ENCODE results near the gene MAFG.

Gene MAFG

GRCh38 chr17:81934850-81935708 is 7.5 kb upstream of the MAFG start:
- Histone ChIP-seq H3K36me3 (ENCODE audit: control insufficient read depth in 2 of 2, insufficient read depth in 2 of 2, low read length in 2 of 2) (no peaks in the 10 kb centered on the region), H3K4me1 (ENCODE audit: control insufficient read depth in 2 of 2, insufficient read depth in 2 of 2, low read length in 2 of 2) (peaks cover 11 to 13% of the 10 kb centered on the region in 2 donors), H3K27me3 (ENCODE audit: control insufficient read depth in 2 of 2, insufficient read depth in 2 of 2, low read length in 2 of 2) (no peaks in the 10 kb centered on the region), H3K27ac (ENCODE audit: low read depth in 2 of 2, low read length in 2 of 2) (no peak overlapping the region), H3K9me3 (ENCODE audit: control insufficient read depth in 2 of 2, low read length in 2 of 2) (no peaks in the 10 kb centered on the region), H3K4me3 (ENCODE audit: low read length in 2 of 2) (no peak overlapping the region), H3K9ac (ENCODE audit: low read depth in 1 of 2, low read length in 2 of 2) (no peak overlapping the region)

- Histone ChIP-seq H3K36me3 (ENCODE audit: control insufficient read depth in 2 of 2, insufficient read depth in 2 of 2, low read length in 2 of 2) (no peaks in the 10 kb centered on the region), H3K4me3 (ENCODE audit: low read length in 2 of 2) (no peak overlapping the region), H3K9ac (ENCODE audit: low read depth in 1 of 2, low read length in 2 of 2) (no peak overlapping the region), H3K27me3 (ENCODE audit: control insufficient read depth in 2 of 2, insufficient read depth in 2 of 2, low read length in 2 of 2) (peaks cover 0 to under 1% of the 10 kb centered on the region in 2 donors), H3K4me1 (ENCODE audit: control insufficient read depth in 2 of 2, insufficient read depth in 2 of 2, low read length in 2 of 2) (peaks cover 11 to 13% of the 10 kb centered on the region in 2 donors), H3K27ac (ENCODE audit: low read depth in 2 of 2, low read length in 2 of 2) (no peak overlapping the region), H3K9me3 (ENCODE audit: control insufficient read depth in 2 of 2, low read length in 2 of 2) (no peaks in the 10 kb centered on the region)
These were observed 6.7 kb upstream of the MAFG start for GRCh38 chr17:81934098-81934757.

- Histone ChIP-seq H3K4me1 (ENCODE audit: control insufficient read depth in 2 of 2, insufficient read depth in 2 of 2, low read length in 2 of 2) (peaks cover 16 to 17% of the 10 kb centered on the region in 2 donors), H3K9me3 (ENCODE audit: control insufficient read depth in 2 of 2, low read length in 2 of 2) (no peaks in the 10 kb centered on the region), H3K27ac (ENCODE audit: low read depth in 2 of 2, low read length in 2 of 2) (no peak overlapping the region), H3K4me3 (ENCODE audit: low read length in 2 of 2) (no peak overlapping the region), H3K9ac (ENCODE audit: low read depth in 1 of 2, low read length in 2 of 2) (no peak overlapping the region), H3K27me3 (ENCODE audit: control insufficient read depth in 2 of 2, insufficient read depth in 2 of 2, low read length in 2 of 2) (peaks cover 3 to 10% of the 10 kb centered on the region in 2 donors), H3K36me3 (ENCODE audit: control insufficient read depth in 2 of 2, insufficient read depth in 2 of 2, low read length in 2 of 2) (no peaks in the 10 kb centered on the region)
These were observed 5.7 kb upstream of the MAFG start for GRCh38 chr17:81933178-81933699.

- Histone ChIP-seq H3K36me3 (ENCODE audit: control insufficient read depth in 2 of 2, insufficient read depth in 2 of 2, low read length in 2 of 2) (no peaks in the 10 kb centered on the region), H3K4me3 (ENCODE audit: low read length in 2 of 2) (no peak overlapping the region), H3K4me1 (ENCODE audit: control insufficient read depth in 2 of 2, insufficient read depth in 2 of 2, low read length in 2 of 2) (peaks cover 19 to 22% of the 10 kb centered on the region in 2 donors), H3K27ac (ENCODE audit: low read depth in 2 of 2, low read length in 2 of 2) (no peak overlapping the region), H3K9ac (ENCODE audit: low read depth in 1 of 2, low read length in 2 of 2) (no peak overlapping the region), H3K9me3 (ENCODE audit: control insufficient read depth in 2 of 2, low read length in 2 of 2) (no peaks in the 10 kb centered on the region), H3K27me3 (ENCODE audit: control insufficient read depth in 2 of 2, insufficient read depth in 2 of 2, low read length in 2 of 2) (peaks cover 3 to 10% of the 10 kb centered on the region in 2 donors)
These were observed 4.9 kb upstream of the MAFG start for GRCh38 chr17:81932333-81932983.

DNA sequence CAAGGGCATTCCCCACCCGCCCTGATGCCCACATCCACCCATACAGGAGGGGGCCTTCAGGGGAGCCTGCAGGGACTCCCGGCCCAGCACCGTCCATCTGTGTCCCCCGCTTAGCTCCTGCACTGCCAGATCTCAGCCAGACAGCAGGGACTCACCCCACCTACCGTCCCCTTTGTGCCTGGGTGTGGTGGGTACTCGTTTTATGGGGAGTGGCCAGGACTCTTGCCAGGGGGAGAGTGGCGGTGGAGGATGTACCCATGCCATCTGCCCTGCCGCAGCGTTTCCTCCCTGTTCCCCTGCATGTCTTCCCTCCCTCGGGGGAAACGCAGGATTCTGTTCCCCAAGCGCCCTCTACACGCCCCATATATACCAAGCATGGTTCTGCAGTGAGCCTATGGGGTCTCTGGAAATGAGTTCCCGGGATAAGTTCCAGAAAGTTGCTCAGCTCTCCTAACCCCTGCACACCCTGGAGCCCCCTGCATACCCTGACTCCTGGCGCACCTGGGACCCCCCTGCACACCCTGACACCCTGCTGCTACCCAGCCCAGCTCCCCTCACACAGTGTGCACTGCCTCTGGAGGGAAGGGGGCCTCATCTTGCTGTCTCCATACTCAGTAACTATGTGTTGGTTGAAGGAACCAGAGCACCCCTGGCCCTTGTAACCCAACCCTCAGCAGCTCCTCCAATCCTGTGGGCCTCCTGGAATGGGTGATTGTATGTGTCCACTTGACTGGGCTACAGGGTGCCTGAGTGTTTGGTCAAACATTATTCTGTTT is 4.2 kb upstream of the MAFG start:
- H3K36me3 ChIP-seq (ENCODE audit: control insufficient read depth in 2 of 2, insufficient read depth in 2 of 2, low read length in 2 of 2) = no peaks in the 10 kb centered on the region
- no peak overlapping the region for H3K4me3 ChIP-seq (ENCODE audit: low read length in 2 of 2)
- peaks cover 17 to 20% of the 10 kb centered on the region in 2 donors for H3K4me1 ChIP-seq (ENCODE audit: control insufficient read depth in 2 of 2, insufficient read depth in 2 of 2, low read length in 2 of 2)
- H3K27me3 ChIP-seq (ENCODE audit: control insufficient read depth in 2 of 2, insufficient read depth in 2 of 2, low read length in 2 of 2) = peaks cover 3 to 10% of the 10 kb centered on the region in 2 donors
- no peak overlapping the region for H3K9ac ChIP-seq (ENCODE audit: low read depth in 1 of 2, low read length in 2 of 2)
- H3K27ac ChIP-seq (ENCODE audit: low read depth in 2 of 2, low read length in 2 of 2) = no peak overlapping the region
- H3K9me3 ChIP-seq (ENCODE audit: control insufficient read depth in 2 of 2, low read length in 2 of 2) = no peaks in the 10 kb centered on the region

GRCh38 chr17:81931189-81931556 is 3.6 kb upstream of the MAFG start:
- no peaks in the 10 kb centered on the region for H3K9me3 ChIP-seq (ENCODE audit: control insufficient read depth in 2 of 2, low read length in 2 of 2)
- H3K9ac ChIP-seq (ENCODE audit: low read depth in 1 of 2, low read length in 2 of 2) = no peak overlapping the region
- H3K36me3 ChIP-seq (ENCODE audit: control insufficient read depth in 2 of 2, insufficient read depth in 2 of 2, low read length in 2 of 2) = no peaks in the 10 kb centered on the region
- H3K4me1 ChIP-seq (ENCODE audit: control insufficient read depth in 2 of 2, insufficient read depth in 2 of 2, low read length in 2 of 2) = peaks cover 15 to 19% of the 10 kb centered on the region in 2 donors
- H3K4me3 ChIP-seq (ENCODE audit: low read length in 2 of 2) = no peak overlapping the region
- H3K27ac ChIP-seq (ENCODE audit: low read depth in 2 of 2, low read length in 2 of 2) = no peak overlapping the region
- H3K27me3 ChIP-seq (ENCODE audit: control insufficient read depth in 2 of 2, insufficient read depth in 2 of 2, low read length in 2 of 2) = peaks cover 3 to 10% of the 10 kb centered on the region in 2 donors

GRCh38 chr17:81930142-81931125 is 2.9 kb upstream of the MAFG start:
- Histone ChIP-seq H3K9ac (ENCODE audit: low read depth in 1 of 2, low read length in 2 of 2) (no peak overlapping the region), H3K27ac (ENCODE audit: low read depth in 2 of 2, low read length in 2 of 2) (no peak overlapping the region), H3K4me3 (ENCODE audit: low read length in 2 of 2) (no peak overlapping the region), H3K27me3 (ENCODE audit: control insufficient read depth in 2 of 2, insufficient read depth in 2 of 2, low read length in 2 of 2) (peaks cover 3 to 10% of the 10 kb centered on the region in 2 donors), H3K36me3 (ENCODE audit: control insufficient read depth in 2 of 2, insufficient read depth in 2 of 2, low read length in 2 of 2) (no peaks in the 10 kb centered on the region), H3K9me3 (ENCODE audit: control insufficient read depth in 2 of 2, low read length in 2 of 2) (no peaks in the 10 kb centered on the region), H3K4me1 (ENCODE audit: control insufficient read depth in 2 of 2, insufficient read depth in 2 of 2, low read length in 2 of 2) (peaks cover 21 to 22% of the 10 kb centered on the region in 2 donors)

GRCh38 chr17:81929253-81930141 is 2.0 kb upstream of the MAFG start:
- Histone ChIP-seq H3K36me3 (ENCODE audit: control insufficient read depth in 2 of 2, insufficient read depth in 2 of 2, low read length in 2 of 2) (no peaks in the 10 kb centered on the region), H3K27me3 (ENCODE audit: control insufficient read depth in 2 of 2, insufficient read depth in 2 of 2, low read length in 2 of 2) (peaks cover 3 to 10% of the 10 kb centered on the region in 2 donors), H3K4me1 (ENCODE audit: control insufficient read depth in 2 of 2, insufficient read depth in 2 of 2, low read length in 2 of 2) (peaks cover 27 to 29% of the 10 kb centered on the region in 2 donors), H3K4me3 (ENCODE audit: low read length in 2 of 2) (no peak overlapping the region), H3K9ac (ENCODE audit: low read depth in 1 of 2, low read length in 2 of 2) (no peak overlapping the region), H3K27ac (ENCODE audit: low read depth in 2 of 2, low read length in 2 of 2) (no peak overlapping the region), H3K9me3 (ENCODE audit: control insufficient read depth in 2 of 2, low read length in 2 of 2) (no peaks in the 10 kb centered on the region)
